NCI-H1105 treated with DMSO at 0.1 percent for 48 hours (cell line): ENCODE results near the gene FAIM2.
"Not testable (repeated sequence)": the region's sequence is repeated elsewhere in the genome, so short reads cannot be mapped to it uniquely, and the experiment has no call there.

Source experiments
- DNase-seq: peaks from one replicate; lab custom pipeline; 2025; lab: John Stamatoyannopoulos, UW

Gene FAIM2

DNA sequence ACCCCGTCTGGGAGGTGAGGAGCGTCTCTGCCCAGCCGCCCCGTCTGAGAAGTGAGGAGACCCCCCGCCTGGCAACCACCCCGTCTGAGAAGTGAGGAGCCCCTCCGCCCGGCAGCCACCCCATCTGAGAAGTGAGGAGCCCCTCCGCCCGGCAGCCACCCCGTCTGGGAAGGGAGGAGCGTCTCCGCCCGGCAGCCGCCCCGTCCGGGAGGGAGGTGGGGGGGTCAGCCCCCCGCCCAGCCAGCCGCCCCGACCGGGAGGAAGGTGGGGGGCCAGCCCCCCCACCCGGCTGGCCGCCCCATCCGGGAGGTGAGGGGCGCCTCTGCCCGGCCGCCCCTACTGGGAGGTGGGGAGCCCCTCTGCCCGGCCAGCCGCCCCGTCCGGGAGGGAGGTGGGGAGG is 42.8 kb downstream of the FAIM2 start:
- DNase-seq: not testable (repeated sequence)

GRCh38 chr12:49855890-49856289 is 47.8 kb downstream of the FAIM2 start:
- DNase-seq: not testable (repeated sequence)

DNA sequence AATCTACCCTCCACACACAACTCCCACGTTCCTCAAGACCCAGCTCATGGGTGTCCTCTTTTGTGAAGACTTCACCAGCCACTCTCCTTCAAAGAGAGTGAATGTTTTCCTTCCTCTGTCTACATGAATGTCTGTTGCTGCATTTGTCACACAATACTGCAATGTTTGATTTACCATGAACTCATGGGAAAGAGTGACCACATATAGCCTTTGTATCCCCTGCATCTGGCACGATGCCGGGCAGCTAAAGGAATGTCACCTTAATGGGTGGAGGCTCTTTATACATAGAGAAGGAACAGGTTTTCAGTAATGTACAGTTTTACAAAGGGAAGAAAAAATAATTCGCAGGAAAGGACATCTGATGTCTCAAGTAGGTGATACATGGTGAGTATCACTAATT is 48.7 kb downstream of the FAIM2 start:
- no peak for DNase-seq

DNA sequence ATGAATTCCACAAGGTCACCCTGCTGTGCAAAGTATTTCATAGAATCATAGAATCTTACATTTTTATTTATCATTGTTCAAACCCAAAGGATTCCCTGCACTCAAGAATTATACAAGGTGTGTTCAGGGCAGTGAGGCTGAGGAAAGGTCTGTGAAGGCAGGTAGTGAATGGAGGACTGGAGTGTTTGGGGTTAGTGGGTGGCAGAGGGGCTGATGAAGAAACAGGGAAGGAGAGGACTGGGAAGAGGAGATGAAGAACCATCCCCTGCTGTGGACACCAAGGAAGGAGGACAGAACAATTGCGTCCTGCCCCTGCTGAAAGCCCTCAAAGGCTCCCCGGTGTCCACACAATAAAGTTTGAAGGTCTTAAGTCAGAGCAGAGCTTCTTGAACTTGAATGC is 50.0 kb downstream of the FAIM2 start:
- no peak for DNase-seq

DNA sequence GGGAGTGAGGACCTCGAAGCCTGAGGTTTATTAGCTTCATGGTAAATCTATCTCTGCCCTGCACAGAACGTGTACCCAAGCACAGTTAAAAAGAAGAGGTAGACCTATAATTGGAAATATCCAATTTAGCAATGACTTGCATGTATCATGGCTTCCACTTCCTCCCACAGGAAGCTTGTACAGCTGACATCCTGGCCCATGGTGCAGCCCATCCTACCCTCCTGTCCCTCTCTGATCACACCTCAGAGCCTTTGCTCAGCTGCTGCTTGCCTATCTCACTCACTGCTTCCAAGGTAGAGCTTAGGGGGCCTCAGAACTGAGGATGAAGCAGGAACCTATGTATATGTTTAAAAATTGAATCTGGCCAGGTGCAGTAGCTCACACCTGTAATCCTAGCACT is 56.5 kb downstream of the FAIM2 start:
- DNase-seq: no peak

- DNase-seq: no peak
Measured at GRCh38 chr12:49846032-49846431, 57.7 kb downstream of the FAIM2 start.

DNA sequence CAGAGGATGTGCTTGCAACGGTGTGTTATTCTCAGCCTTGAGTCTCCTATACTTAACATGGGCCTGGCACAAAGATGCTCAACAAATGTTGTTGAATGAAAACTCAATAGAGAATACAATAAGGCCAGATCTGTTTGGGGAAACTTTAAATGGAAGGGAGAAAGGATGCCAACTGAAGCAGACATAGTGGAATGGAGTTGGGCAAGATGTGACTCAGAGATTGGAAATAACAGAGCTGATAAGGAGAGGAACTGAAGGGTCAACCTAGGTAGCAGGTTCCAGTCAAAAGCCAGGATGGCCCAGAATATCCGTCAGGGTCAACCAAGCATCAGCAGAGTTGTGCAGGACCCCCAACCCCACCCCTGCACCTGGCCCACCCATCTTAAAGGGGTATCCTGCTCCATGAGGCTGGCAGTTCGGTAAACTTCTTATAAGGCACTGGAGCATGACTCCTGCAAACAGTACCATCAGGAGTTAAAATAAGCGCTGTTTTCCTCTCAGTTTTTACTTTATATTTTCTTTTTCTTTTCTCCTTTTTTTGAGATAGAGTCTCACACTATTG is 59.7 kb downstream of the FAIM2 start:
- no peak for DNase-seq

- DNase-seq: no peak
Measured at GRCh38 chr12:49843411-49843810, 60.3 kb downstream of the FAIM2 start.

DNA sequence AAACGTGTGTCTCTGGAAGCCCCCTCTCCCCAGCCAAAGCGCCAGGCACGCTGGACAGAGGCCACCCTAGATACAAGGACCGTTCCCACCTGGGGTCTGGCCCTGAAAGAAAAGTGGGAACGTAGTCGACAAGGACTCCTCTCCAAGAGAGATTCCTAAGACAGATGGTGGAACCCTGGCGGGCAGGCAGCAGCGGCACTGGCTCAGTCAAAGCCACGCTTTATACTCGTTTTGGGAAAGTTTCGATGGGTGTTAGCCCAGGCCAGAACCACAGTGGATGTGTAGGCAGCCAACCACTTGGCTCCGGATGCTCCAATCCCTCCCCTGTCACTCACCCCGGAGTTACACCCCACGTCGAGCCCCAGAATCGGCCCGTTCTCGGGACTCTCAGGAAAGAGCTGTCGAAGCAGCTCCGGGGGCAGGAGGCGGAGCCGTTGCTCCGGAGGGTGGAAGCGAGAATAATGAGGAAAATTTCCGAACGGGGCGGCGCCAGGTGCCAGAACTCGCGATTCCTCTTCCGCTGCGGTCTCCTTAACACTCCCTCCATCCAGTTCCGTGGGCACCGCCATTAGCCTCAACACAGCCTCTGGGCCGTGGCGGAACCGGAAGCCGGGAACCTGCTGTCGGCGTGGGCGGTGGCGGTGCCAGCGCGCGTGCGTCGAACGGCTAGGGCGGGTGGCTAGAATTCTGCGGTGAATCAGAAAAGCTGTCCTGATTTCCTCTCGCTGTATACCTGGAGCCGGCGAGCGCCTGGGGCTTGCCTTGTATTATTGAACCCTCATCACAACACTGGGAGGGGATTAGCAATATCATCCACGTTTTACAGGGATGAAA is 61.0 kb downstream of the FAIM2 start, which contains the start of gene BCDIN3D:
Gene BCDIN3D (minus strand): TSS at position 588 of the 834 bp plus-strand sequence. CDS start 19 bp downstream, at position 569.
- DNase-seq: peak; percentile 70

GRCh38 chr12:49838973-49839633 is 64.6 kb downstream of the FAIM2 start:
- peak; percentile 24 for DNase-seq

DNA sequence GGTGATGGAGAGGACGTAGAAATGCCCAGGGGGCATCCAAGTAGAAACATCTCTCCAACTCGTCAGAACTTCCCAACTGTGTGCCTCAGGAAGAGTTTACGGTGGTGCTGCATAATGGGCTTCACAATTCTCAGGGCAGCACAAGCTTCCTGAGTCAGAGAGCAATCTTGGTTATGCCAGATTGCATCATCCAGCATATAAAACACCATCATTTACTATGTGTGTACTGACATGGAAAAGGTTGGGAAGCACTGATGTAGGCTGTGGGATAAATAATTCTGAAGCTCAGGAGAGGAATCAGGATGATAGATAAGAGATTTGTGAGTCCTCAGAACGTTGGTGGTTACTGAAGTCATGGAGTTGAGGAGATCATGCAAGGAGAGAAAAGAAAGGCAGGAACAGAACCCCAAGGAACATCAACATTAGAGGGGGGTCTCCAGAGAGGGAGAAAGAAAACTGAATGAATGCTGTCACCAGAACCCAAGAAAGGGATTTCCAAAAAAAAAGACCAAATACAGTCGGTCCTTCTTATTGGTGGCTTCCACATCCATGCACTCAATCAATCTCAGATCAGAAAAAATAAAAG is 70.8 kb downstream of the FAIM2 start:
- no peak for DNase-seq

- DNase-seq: no peak
Measured at GRCh38 chr12:49831717-49832116, 72.0 kb downstream of the FAIM2 start.

- DNase-seq: peak; percentile 73
Measured at GRCh38 chr12:49828133-49829091, 75.3 kb downstream of the FAIM2 start, which contains the start of gene NCKAP5L. Gene NCKAP5L (minus strand): TSS chr12:49828413. CDS start chr12:49804044, 24,369 bp downstream.

- peak; percentile 50 for DNase-seq
Measured at GRCh38 chr12:49827401-49828099, 76.2 kb downstream of the FAIM2 start.

GRCh38 chr12:49827051-49827400 is 76.7 kb downstream of the FAIM2 start:
- DNase-seq: no peak

- DNase-seq: no peak
Measured at GRCh38 chr12:49825971-49826421, 77.7 kb downstream of the FAIM2 start.

DNA sequence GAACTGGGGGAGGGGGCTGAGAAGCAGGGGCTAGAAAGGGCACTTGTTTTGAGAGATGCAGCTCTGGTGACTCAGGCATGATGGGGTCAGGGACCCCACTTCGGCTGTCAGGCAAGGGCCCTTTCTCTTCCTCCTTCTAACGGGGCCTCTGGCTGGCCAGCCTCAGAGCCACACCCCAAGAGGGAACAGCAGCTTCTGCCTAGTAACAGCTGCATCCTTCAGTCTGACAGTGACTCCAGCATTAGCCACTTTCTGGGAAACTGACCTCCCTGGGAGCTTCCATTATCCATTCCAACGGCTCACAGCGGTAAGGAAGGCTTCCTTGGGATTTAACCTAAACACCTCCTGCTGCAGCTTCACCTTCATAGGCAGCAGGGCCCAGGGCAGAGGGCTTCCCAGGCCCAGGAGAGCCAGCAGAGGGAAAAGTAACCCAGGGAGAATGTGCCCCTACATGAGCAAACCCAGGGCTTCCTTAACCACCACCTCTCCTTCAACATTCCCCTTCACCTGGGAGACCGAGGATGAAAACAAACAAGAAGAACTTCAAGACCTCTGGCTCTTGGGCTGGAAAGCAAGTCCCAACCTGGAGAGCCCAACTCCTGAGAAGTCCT is 78.2 kb downstream of the FAIM2 start:
- DNase-seq: no peak

- no peak for DNase-seq
Measured at GRCh38 chr12:49824895-49825294, 78.8 kb downstream of the FAIM2 start.

- no peak for DNase-seq
Measured at GRCh38 chr12:49824416-49824815, 79.3 kb downstream of the FAIM2 start.

- no peak for DNase-seq
Measured at GRCh38 chr12:49823951-49824350, 79.7 kb downstream of the FAIM2 start.
